Neuronal stem cell (in vitro differentiated cells): ENCODE data around the gene PDGFB.

ENCODE experiments used
- DNase-seq: peaks from one replicate; pipeline ENCODE4 v3.0.0-alpha.2; 2013; ENCODE audit warnings: low spot score
- H2AFZ ChIP-seq: one replicate; pipeline ENCODE4 v1.6.1; 2013; ENCODE audit warnings: mild to moderate bottlenecking, low read length, inconsistent platforms
- H2AK5ac ChIP-seq: 2 replicates; pipeline ENCODE4 v1.6.1; 2013; ENCODE audit warnings: low read depth, mild to moderate bottlenecking, inconsistent platforms, low read length, moderate library complexity, mixed read lengths
- H2BK120ac ChIP-seq: 2 replicates; pipeline ENCODE4 v1.6.1; 2013; ENCODE audit warnings: low read depth, mild to moderate bottlenecking, inconsistent platforms, low read length, moderate library complexity, mixed read lengths
- H2BK12ac ChIP-seq: one replicate; pipeline ENCODE4 v1.6.1; 2013; ENCODE audit warnings: low read length, inconsistent platforms
- H2BK15ac ChIP-seq: 2 replicates; pipeline ENCODE4 v1.6.1; 2013; ENCODE audit warnings: mild to moderate bottlenecking, low read length, inconsistent platforms, mixed read lengths
- H2BK5ac ChIP-seq: one replicate; pipeline ENCODE4 v1.6.1; 2013; ENCODE audit warnings: inconsistent platforms, mild to moderate bottlenecking, low read length, moderate library complexity
- H3K14ac ChIP-seq: one replicate; pipeline ENCODE4 v1.6.1; 2013; ENCODE audit warnings: low read length, inconsistent platforms
- H3K18ac ChIP-seq: 2 replicates; pipeline ENCODE4 v1.6.1; 2013; ENCODE audit warnings: low read length, inconsistent platforms
- H3K23ac ChIP-seq: 2 replicates; pipeline ENCODE4 v1.6.1; 2013; ENCODE audit warnings: low read depth, mild to moderate bottlenecking, mixed read lengths, low read length, inconsistent platforms; ENCODE audit not compliant: poor library complexity
- H3K27ac ChIP-seq: replicated peaks from 3 replicates; pipeline ENCODE4 v1.5.1; 2013; ENCODE audit warnings: low read length, inconsistent platforms
- H3K27me3 ChIP-seq, 3 experiments: 2 replicates each; pipeline ENCODE4 v1.6.1; 2013; ENCODE audit warnings: low read length in 3 of 3, mild to moderate bottlenecking in 2 of 3, inconsistent platforms in 1 of 3, low read depth in 1 of 3, mixed read lengths in 1 of 3, moderate library complexity in 1 of 3; ENCODE audit not compliant: control insufficient read depth in 3 of 3, insufficient read depth in 3 of 3
- H3K36me3 ChIP-seq, 2 donors: replicated peaks in 1 of 2; 2 replicates each; pipeline ENCODE4 v1.6.1; 2013; ENCODE audit warnings: low read length in 2 of 2; ENCODE audit not compliant: control insufficient read depth in 2 of 2, insufficient read depth in 2 of 2
- H3K4ac ChIP-seq: 2 replicates; pipeline ENCODE4 v1.6.1; 2013; ENCODE audit warnings: inconsistent platforms, mild to moderate bottlenecking, low read length, moderate library complexity
- H3K4me1 ChIP-seq, 2 donors: 1 replicate in 1 of 2; 2 replicates in 1 of 2; pipeline ENCODE4 v1.6.1; 2013; ENCODE audit warnings: low read length in 2 of 2, low read depth in 1 of 2; ENCODE audit not compliant: control insufficient read depth in 2 of 2, insufficient read depth in 1 of 2
- H3K4me2 ChIP-seq: one replicate; pipeline ENCODE4 v1.6.1; 2013; ENCODE audit warnings: mild to moderate bottlenecking, low read length, inconsistent platforms; ENCODE audit not compliant: insufficient read depth, poor library complexity, severe bottlenecking
- H3K4me3 ChIP-seq, 2 donors: 2 replicates each; pipeline ENCODE4 v1.5.1; 2013; ENCODE audit warnings: low read length in 2 of 2, mild to moderate bottlenecking in 2 of 2, inconsistent platforms in 1 of 2, moderate library complexity in 1 of 2
- H3K79me1 ChIP-seq: one replicate; pipeline ENCODE4 v1.6.1; 2013; ENCODE audit warnings: low read depth, mild to moderate bottlenecking, inconsistent platforms, low read length, moderate library complexity
- H3K9ac ChIP-seq: one replicate; pipeline ENCODE4 v1.6.1; 2013; ENCODE audit warnings: mild to moderate bottlenecking, low read depth, low read length, inconsistent platforms; ENCODE audit not compliant: poor library complexity
- H3K9me3 ChIP-seq, 2 donors: replicated peaks in 1 of 2; 2 replicates each; pipeline versions ENCODE3 to v1.6.1; 2013; ENCODE audit warnings: low read length in 2 of 2, mild to moderate bottlenecking in 2 of 2, inconsistent platforms in 1 of 2, low read depth in 1 of 2, mixed read lengths in 1 of 2, moderate library complexity in 1 of 2; ENCODE audit not compliant: control insufficient read depth in 2 of 2, insufficient read depth in 1 of 2
- H4K8ac ChIP-seq: one replicate; pipeline ENCODE4 v1.6.1; 2013; ENCODE audit warnings: low read depth, mild to moderate bottlenecking, inconsistent platforms, low read length, moderate library complexity
- H4K91ac ChIP-seq: one replicate; pipeline ENCODE4 v1.6.1; 2013; ENCODE audit warnings: low read length, low read depth, mild to moderate bottlenecking, inconsistent platforms; ENCODE audit not compliant: poor library complexity
- WGBS, 2 donors: extraction: QIAGEN DNeasy Blood & Tissue Kit; methylation state at CpG; one replicate each; pipeline ENCODE4 v1.1.7; 2013; ENCODE audit warnings: missing lambda C conversion rate in 2 of 2, mixed read lengths in 1 of 2; ENCODE audit not compliant: insufficient read length in 2 of 2, insufficient replicate concordance in 1 of 2; ENCODE audit errors: extremely low coverage in 2 of 2; 5-methylcytosine and 5-hydroxymethylcytosine counted together

The PDGFB gene

GRCh38 chr22:39256979-39257378 is 12.2 kb upstream of the PDGFB start:
- H2BK5ac ChIP-seq: peak overlapping the region; percentile 76
- no peaks in the 10 kb centered on the region for H3K27me3 ChIP-seq
- WGBS, 2 donors: no CpG with 5 or more reads among the region's 2 CpGs
- no peaks in the 10 kb centered on the region for H3K36me3 ChIP-seq
- H3K4me3 ChIP-seq: no peak overlapping the region
- peak overlapping the region; percentile 49 for H2BK120ac ChIP-seq
- DNase-seq: no peak
- peak overlapping the region; percentile 99 for H2AK5ac ChIP-seq
- peak overlapping the region; percentile 75 for H4K91ac ChIP-seq
- no peak overlapping the region for H2BK12ac ChIP-seq
- H3K23ac ChIP-seq: no peak overlapping the region
- H3K9ac ChIP-seq: no peak overlapping the region
- H3K79me1 ChIP-seq: no peaks in the 10 kb centered on the region
- H3K14ac ChIP-seq: no peak overlapping the region
- H2AFZ ChIP-seq: no peak overlapping the region
- no peak overlapping the region for H3K4ac ChIP-seq
- H4K8ac ChIP-seq: no peak overlapping the region
- peak overlapping the region; percentile 88 for H3K18ac ChIP-seq
- no peak overlapping the region for H3K4me2 ChIP-seq
- peaks cover 0 to 11% of the 10 kb centered on the region in 2 donors for H3K9me3 ChIP-seq
- peaks cover 25 to 36% of the 10 kb centered on the region in 2 donors for H3K4me1 ChIP-seq
- no peak overlapping the region for H3K27ac ChIP-seq
- peak overlapping the region; percentile 96 for H2BK15ac ChIP-seq

GRCh38 chr22:39256186-39256552 is 11.4 kb upstream of the PDGFB start:
- Histone ChIP-seq H4K8ac (no peak overlapping the region), H3K14ac (peak overlapping the region; percentile 3), H3K4me1 (peaks cover 25 to 36% of the 10 kb centered on the region in 2 donors), H2BK15ac (peak overlapping the region; percentile 79), H3K27ac (no peak overlapping the region), H4K91ac (no peak overlapping the region), H3K36me3 (no peaks in the 10 kb centered on the region), H3K18ac (peak overlapping the region; percentile 80), H3K79me1 (no peaks in the 10 kb centered on the region), H2AFZ (no peak overlapping the region), H3K27me3 (no peaks in the 10 kb centered on the region), H3K9me3 (peaks cover 0 to 3% of the 10 kb centered on the region in 2 donors), H2AK5ac (peak overlapping the region; percentile 98), H3K4me2 (no peak overlapping the region), H3K4me3 (no peak overlapping the region), H3K4ac (no peak overlapping the region), H2BK12ac (peak overlapping the region; percentile 2), H2BK5ac (peak overlapping the region; percentile 61), H3K9ac (peak overlapping the region; percentile 31), H3K23ac (no peak overlapping the region), H2BK120ac (peak overlapping the region; percentile 49)
- no peak for DNase-seq
- WGBS, 2 donors: no CpG with 5 or more reads among the region's 11 CpGs

- peaks cover 0 to 4% (median 0%) of the 10 kb centered on the region in 3 experiments for H3K27me3 ChIP-seq
- H2BK15ac ChIP-seq: peak overlapping the region; percentile 99
- no peaks in the 10 kb centered on the region for H3K79me1 ChIP-seq
- peak overlapping the region; percentile 98 for H2AK5ac ChIP-seq
- H3K4me3 ChIP-seq: no peak overlapping the region
- no peak for DNase-seq
- no peak overlapping the region for H2BK120ac ChIP-seq
- no peak overlapping the region for H3K9ac ChIP-seq
- H3K14ac ChIP-seq: no peak overlapping the region
- H3K4me1 ChIP-seq: peaks cover 25 to 36% of the 10 kb centered on the region in 2 donors
- no peak overlapping the region for H2BK12ac ChIP-seq
- no peak overlapping the region for H4K91ac ChIP-seq
- WGBS, 2 donors: no CpG with 5 or more reads among the region's 16 CpGs
- H3K23ac ChIP-seq: no peak overlapping the region
- no peaks in the 10 kb centered on the region for H3K9me3 ChIP-seq
- H3K4ac ChIP-seq: no peak overlapping the region
- no peaks in the 10 kb centered on the region for H3K36me3 ChIP-seq
- H4K8ac ChIP-seq: no peak overlapping the region
- H3K4me2 ChIP-seq: no peak overlapping the region
- peak overlapping the region; percentile 89 for H2AFZ ChIP-seq
- peak overlapping the region; percentile 80 for H3K18ac ChIP-seq
- H2BK5ac ChIP-seq: peak overlapping the region; percentile 61
- H3K27ac ChIP-seq: no peak overlapping the region
These were observed 10.8 kb upstream of the PDGFB start for GRCh38 chr22:39255449-39256185.

GRCh38 chr22:39254789-39255298 is 10.1 kb upstream of the PDGFB start:
- Histone ChIP-seq H3K4me3 (peak overlapping the region in 1 of 2 donors; percentile 14), H4K8ac (no peak overlapping the region), H2BK12ac (peak overlapping the region; percentile 63), H3K4me1 (peaks cover 33 to 44% of the 10 kb centered on the region in 2 donors), H3K9me3 (no peaks in the 10 kb centered on the region), H3K27me3 (peaks cover 0 to 4% (median 0%) of the 10 kb centered on the region in 3 experiments), H3K79me1 (no peaks in the 10 kb centered on the region), H3K9ac (peak overlapping the region; percentile 33), H2BK120ac (no peak overlapping the region), H3K4ac (no peak overlapping the region), H4K91ac (no peak overlapping the region), H2AK5ac (peak overlapping the region; percentile 97), H3K27ac (peak overlapping the region; percentile 18), H3K23ac (peak overlapping the region; percentile 23), H3K18ac (peak overlapping the region; percentile 95), H3K4me2 (no peak overlapping the region), H2BK15ac (peak overlapping the region; percentile 99), H2BK5ac (peak overlapping the region; percentile 57), H2AFZ (peak overlapping the region; percentile 89), H3K14ac (peak overlapping the region; percentile 5), H3K36me3 (no peaks in the 10 kb centered on the region)
- DNase-seq: no peak
- WGBS, 2 donors: no CpG with 5 or more reads among the region's 15 CpGs
